Astrocyte (in vitro differentiated cells and primary cell): ENCODE data around the gene CTNNA3.

ENCODE experiments used
- CTCF ChIP-seq: IDR thresholded peaks from 2 replicates; pipeline ENCODE4 v1.5.1; 2011; ENCODE audit warnings: low read depth, mild to moderate bottlenecking, inconsistent platforms, low read length, moderate library complexity; ENCODE audit not compliant: insufficient read depth
- EZH2 ChIP-seq: IDR thresholded peaks from 2 replicates; pipeline ENCODE4 v1.6.1; 2012; ENCODE audit warnings: mild to moderate bottlenecking, low read length, inconsistent platforms; ENCODE audit not compliant: insufficient read depth

GRCh38 chr10:66295602-66296001 lies 1400.4 kb downstream of the CTNNA3 start:
- TF ChIP-seq EZH2 (no peak), CTCF (no peak)
